Hypothalamus (tissue), 51 donors: Measurements from ENCODE around the gene IL20RA.
"Not testable (repeated sequence)": the region's sequence is repeated elsewhere in the genome, so short reads cannot be mapped to it uniquely, and the experiment has no call there.

Experiments
- DNase-seq, 51 donors: peaks; one replicate each; lab custom pipeline; 2025; lab: John Stamatoyannopoulos, UW

IL20RA gene

DNA sequence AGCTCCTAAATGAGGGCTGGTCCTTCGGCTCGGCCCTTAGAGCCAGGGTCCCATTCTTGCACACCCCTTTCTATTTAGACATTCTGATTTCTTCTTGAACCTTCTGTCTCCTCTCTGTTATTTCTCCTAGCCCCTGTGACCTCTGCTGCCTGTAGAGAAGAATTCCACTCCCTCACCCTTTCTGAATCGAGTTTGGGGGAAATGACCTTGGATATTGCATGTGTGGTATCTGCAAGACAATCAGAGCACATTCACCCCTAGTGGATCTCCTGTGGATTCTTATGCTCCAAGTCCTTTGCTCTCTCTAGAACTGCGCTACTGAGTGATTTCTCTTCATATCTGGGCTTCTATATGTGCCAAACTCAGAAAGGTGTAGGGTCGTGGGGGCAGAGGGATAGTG is 67.7 kb downstream of the IL20RA start:
- no peak for DNase-seq

DNA sequence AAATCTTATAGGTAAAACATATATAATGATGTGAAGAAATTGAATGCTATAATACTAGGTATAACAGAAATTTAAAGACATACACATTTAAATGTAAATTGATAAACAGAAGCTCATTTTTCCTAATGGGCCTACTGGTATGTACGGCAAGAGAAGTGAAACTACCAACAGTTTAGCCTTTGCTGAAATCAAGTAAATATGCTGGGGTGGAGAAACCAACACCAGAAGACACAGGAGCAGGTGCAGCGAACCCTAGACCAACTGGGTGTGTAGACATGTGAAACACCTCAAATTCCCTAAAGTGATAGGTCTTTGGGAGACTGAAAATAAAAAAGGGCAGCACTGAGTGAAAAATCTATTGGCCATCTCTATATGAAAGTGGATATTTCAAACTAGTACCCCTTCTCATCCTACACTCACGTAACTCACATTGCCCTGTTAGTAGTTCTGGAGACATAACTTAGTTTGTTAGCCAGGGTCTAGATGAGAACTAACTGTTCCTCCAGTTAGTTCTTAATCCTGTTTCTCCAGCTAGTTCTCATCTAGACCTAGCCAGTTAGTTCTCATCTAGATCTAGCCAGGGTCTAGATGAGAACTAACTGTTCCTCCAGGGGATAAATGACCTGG is 69.6 kb downstream of the IL20RA start:
- DNase-seq = no peak

DNA sequence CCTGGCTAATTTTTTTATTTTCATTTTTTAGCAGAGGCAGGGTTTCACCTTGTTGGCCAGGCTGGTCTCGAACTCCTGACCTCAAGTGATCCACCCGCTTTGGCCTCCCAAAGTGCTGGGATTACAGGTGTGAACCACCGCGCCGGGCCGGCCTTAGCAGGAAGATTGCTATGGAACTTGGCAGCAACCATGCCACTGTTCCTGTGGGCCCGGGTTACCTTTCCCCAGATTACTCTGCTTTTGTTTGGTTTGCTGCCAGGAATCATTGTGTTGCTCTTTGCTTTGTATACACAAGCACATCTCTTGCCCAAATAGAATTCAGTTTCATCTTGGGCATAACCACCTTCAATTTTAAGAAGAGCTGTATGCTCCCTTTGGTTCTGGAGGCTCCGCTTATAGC is 71.0 kb downstream of the IL20RA start:
- not testable (repeated sequence) for DNase-seq

DNA sequence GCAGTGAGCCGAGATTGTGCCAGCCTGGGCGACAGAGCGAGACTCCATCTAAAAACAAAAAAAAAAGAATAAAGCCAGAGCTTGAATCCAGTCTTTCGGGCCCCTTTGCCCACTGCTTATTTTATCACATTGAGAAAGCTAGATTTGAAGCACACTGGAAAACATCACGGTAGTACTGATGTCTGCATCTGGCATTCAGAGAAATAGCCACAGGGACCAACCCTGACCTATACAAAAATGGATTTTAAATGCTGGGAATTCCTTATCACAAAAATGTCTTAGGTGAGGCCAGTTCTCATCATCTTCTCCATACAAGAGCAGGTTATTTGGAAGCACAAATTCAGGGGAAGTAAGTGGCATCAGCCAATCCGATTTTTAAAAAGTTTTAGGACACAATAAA is 73.2 kb downstream of the IL20RA start:
- no peak for DNase-seq

DNA sequence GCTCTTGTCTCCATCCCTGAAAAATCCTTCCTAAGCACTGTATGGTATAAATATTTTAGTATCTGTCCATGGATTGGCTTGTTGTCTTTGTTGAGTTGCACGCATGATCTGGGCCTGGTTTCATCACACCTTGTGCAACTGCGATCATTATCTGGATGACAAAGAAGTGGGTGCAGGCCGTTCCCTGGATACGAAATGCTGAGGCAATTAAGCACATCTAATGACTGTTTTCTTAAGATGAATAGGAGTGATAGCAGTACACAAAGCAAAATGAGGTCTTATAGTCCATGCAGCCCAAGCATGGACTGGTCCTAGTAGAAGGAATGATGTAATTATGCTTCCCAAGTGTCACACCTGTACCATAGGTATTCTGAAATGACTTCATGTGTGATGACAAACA is 74.8 kb downstream of the IL20RA start:
- DNase-seq = no peak

DNA sequence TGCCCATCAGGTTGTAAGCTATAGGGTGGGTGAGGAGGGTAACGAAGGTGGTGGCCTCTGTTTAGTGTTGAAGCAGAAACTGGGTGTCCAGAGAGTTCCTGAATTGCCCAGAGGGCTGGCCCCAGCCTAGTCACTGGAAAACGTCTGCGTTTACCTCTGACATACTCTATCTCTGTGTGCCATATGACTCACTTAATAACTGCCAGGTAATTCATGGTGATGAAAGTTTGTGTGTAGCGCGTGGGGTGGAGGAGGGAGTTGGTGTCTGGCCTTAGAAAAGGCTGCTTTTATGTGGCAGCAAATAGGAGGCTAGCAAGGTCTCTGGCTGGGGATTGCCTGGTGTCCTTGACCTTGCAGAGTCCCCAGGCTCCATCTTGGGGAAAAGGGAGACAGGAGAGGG is 75.3 kb downstream of the IL20RA start:
- no peak for DNase-seq

DNA sequence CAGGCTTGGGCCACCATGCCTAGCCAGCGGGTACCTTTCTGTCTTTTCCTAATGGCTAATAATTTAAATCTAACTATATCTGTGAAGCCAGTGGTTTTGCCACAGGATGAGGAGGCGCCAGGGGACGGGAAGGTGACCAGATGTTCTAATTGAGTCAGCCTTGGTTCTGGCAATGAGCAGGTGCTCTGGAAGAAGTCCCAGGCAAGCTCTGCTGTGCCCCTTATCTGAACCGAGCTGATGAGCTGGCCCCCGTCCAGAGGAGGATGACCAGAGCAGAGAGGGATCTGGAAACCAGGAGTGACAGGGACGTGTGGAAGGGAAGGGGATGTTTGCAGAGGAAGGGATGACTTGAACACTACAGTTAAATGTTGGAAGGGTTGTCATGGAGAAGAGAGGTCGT is 75.9 kb downstream of the IL20RA start:
- DNase-seq = no peak

DNA sequence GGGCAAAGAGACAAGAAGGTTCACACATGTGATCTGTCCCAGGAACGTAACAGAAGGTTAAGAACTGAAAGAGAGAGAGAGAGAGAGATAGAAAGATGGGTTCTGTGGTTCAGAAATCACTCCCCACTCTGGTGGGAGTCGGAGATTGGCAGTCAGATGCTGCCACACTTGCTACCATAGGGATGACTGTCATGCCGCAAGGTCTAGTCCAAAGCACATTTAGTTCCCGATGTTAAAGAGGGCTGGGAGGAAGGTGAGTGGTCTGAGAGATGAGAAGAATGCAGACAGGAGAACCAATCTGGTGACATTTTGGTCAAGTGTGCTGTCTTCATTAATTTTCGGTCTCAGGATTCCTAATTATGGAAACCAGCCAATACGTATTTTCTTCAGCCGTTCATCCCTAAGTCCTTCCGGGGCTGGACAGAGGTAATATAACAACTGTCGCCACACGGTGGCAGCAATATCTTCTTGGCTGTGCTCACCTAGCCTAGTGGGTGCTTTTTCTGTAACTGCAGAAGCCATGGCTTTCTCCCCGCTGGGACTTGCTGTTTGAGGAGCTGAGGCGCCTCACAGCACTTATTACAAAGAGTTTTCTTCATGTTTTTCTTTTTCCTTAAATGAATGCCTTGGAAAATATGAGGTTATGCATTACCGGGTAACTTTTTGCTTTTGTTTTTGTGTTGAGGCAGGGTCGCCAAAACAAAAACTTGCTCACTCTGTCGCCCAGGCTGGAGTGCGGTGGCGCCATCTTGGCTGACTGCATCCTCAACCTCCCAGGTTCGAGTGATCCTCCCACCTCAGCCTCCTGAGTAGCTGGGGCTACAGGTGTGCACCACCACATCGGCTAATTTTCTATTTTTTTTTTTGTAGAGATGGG is 76.7 kb downstream of the IL20RA start:
- peak in 33 of 51 donors; percentile 1 to 64 (median 26) for DNase-seq

DNA sequence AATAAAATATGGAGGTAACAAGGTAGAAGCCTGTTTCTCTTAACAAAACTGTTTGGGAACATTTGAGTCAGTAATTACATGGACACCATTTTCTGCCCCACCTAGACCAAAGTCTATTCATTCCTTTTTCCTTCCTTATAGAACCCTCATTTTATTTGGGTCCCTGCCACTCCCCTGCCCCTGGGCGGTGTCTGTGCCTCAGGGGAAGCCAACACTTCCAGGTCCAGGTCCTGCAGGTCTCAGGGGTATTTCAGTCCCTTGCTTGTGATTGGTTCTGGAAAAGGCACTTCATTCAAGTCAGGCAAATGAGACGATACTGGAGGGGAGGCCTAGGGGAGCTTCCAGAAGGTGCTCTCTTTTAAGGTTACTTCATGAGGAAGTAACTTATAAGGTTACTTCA is 80.4 kb downstream of the IL20RA start:
- DNase-seq = no peak

DNA sequence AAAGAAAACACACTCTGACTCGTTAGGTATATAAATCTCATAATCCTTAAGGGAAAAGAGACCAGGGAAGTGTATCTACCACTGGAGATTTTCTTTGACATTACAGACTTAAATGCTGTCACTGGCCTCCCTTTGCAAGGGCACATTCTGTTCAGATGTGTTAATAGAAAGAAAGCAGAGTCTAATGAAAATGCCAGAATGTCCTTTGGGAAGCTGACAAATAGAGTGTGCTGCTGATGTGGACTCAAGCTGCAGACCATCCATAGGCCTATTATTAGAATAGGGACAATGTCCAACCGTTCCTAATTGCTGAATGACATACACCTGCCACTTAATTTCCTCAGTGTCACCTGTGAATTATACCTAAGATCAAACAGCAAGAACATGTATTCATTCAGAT is 81.5 kb downstream of the IL20RA start:
- DNase-seq = no peak

DNA sequence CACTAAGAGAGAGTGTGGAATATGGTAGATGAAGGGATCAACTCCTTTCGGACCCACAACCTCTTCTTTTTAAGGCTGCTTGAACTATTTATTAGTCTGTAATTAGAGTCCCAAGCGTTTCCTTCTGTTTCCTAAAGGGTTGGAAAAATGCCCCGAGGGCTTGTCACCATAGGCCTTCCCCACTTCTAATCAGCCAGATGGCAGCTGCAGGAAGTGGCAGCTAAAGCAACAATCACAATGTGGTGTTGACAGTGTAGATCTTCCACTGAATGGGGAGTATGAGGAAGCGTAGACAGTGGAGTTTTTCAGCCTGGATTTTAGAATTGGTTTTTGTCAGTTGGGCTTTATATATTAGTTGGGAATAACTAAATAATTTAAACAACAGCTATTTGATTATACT is 82.1 kb downstream of the IL20RA start:
- no peak for DNase-seq

DNA sequence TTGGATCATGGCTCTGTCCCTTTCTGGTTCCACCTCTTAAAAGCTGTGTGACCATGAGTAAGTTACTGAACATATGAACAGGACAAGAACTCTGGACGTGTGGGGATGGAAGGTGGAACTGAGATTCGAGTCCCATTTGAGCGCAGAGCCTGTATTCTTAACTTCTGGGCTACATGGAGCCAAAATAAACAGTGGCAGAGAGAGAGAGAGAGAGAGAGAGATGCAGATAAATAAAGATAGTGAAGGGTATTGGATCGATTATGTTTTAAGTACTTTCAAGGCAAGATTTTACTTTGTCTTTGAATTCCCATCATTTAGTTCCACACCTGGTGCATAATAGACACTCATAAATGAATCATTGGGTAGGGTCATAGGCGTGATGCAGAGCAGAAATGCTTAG is 82.9 kb downstream of the IL20RA start:
- DNase-seq = no peak

DNA sequence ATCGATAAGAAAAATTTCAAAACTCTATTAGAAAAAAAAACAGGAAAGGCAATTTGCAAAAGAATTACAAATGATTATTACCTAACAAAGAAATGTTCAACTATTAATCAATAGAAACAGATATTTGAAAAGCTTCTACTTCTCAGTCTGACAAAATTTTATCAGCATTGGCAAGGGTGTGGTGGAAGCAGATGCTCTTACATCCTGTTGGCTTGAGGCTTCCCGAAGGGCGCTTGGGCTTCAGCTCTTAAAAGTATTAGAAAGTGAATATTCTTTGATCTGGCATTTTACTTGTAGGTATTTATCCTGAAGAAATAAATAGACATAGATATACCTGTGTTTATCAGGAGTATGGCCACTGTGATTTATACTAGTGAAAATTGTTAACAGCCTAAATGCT is 84.0 kb downstream of the IL20RA start:
- DNase-seq = no peak

DNA sequence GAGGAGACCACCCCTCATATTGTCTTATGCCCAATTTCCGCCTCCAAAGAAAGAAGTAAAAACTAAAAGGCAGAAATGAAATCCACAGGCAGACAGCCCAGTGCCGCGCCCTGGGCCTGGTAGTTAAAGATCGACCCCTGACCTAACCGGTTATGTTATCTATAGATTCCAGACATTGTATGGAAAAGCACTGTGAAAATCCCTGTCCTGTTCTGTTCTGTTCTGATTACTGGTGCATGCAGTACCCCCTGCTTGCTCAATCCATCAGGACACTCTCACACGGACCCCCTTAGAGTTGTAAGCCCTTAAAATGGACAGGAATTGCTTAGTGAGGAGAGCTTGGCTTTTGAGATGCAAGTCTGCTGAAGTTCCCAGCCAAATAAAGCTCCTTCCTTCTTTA is 84.8 kb downstream of the IL20RA start:
- DNase-seq = not testable (repeated sequence)

DNA sequence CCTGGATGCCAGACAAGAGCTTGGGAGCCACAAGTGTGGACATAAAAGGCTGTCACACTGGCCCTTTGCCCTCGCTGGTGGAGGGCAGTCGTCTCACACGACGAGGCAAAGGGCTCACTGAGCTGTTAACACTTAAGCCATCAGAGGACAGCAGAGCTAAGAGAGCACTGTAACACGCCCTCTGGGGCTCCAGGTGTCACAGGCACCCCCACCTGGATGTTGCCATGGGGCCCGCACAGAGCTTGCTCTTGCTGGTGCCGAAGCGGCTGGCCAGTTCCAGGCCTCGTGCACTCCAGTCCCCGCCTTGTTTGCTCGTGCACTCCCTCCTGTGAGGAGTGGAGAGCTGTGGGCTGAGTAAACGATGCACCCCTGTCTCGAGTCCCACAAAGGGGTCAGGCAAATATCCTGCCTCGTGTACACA is 85.3 kb downstream of the IL20RA start:
- no peak for DNase-seq

DNA sequence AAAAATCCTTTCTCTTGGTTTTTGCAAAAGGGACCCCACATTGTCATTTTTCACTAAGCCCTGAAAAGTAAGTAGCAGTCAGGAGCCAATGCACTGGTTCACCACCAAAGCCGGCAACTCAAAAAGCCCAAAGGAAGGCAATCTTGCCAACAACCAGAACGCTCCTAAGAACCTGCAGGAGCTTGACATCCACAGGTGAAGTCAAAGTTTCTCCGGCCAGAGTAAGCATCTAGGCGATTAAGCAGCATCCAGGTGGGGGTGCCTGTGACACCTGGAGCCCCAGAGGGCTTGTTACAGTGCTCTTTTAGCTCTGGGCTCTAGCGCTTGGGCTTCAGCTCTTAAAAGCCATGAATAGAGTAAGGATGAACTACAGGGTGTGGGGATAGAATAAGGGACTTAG is 86.6 kb downstream of the IL20RA start:
- DNase-seq = no peak

DNA sequence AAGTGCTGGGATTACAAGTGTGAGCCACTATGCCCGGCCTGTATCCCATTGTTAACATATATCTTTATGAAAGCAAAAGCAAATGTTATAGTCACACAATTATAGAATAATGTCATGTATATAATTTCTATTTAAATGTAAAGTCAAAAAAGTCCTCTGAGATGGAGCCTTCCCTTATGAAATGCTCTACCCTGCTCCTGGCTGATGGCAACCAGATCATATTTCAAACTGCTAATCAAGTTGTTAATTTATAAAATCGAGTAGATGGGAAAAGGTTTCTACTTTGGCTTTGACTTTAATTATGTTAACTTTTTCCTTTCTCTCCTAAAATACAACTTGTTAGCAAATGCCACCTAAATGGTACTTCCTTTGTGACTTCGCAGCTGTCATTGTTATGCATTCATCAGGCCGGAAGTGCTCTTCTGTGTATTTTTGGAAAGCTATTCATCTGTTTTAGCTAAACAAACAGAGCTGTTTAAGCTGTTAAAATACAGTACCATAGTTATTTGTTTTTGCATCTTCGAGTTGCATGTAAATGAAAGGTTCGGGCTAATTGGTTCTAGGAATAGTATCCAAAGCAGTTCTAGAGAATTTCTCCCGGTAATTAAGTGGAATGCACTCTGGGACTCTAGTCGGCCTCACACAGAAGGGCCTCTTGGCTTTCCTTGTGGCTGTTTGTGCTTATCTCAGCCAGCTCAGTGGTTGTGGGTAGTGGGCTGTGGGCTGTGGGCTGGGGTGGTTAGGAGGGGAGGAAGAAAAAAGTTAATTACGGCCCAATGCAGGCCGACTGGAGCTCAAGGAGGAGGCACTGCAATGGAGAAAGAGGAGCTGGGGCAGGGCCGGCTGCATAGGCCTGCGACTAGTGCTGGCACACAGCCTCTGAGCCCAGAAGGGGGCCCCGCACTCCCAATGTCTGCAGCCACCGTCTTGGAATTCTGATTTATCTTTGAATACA is 87.9 kb downstream of the IL20RA start:
- no peak for DNase-seq

DNA sequence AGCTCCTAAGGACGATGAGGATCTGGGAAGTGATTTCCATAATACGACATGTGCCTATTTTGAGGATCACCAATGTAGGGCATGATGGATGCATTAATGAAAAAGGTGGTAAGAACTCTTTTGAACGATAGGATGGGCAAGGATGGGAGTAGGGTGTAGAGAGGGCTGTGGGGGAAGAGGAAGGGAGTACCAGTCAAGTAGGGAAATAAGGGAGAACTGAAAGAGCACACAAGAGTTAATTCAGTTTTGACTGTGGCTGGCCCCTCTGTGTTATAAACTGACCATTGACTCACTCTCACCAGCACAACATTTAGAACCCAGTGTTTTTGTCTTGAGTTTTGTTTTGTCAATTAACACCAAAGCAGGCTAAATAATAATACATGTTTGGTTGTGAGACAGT is 89.6 kb downstream of the IL20RA start:
- DNase-seq = no peak

DNA sequence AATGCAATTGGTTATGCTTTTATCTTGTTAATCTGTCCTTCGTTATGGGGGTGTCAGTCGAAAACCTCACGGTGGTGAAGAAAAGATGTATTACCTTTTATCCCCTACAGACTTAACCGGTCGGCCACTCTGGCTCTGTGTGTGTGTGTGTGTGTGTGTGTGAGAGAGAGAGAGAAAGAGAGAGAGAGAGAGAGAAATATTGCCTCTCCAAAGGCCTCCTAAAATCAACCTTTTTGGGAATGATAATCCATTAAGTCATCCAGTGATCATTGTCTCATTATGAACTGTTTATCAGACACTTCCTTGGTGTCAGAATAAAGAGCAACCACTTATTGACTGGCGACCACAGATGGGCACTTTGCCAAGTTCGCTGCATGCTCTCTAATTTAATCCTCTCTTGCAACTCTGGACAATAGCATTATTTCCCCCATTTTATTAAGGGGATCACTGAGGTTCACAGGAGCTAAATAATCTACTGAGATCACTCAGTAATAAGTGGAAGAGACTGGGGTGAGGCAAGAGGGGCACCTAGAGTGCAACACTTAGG is 92.0 kb downstream of the IL20RA start:
- no peak for DNase-seq

DNA sequence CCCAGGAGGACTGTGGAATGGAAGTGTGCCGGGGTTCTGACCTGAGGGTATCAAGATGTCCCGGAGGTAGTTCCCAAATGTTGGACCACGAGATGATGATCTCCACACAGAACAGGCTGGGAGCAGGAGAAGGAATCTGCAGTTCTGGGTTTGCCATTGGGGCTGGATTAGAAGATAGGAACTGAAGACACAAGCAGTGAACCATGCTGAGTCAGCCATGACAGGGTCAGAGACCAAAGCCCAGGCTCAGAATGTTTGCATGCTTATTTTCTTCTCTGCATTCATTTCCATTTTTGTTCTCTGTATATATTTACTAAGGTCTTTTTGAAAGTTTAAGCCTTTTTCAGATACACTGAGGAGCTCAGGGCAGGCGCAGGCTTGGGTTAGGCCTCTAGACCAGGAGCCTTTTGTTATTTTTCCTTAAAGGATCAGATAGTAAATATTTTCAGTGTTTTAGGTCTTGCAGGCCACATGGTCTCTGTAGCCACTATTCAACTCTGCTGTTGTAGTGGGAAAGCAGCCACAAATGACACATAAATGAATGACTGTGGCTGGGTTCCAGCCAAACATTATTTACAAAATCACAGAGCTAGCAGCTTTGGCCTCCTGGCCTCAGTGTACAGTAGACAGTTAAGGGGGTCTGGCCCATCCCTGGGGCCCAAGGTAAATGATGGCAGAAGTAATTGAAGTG is 94.2 kb downstream of the IL20RA start:
- no peak for DNase-seq
